Measurements from ENCODE around the gene THAP12. TPM values are rescaled to one million over a fixed set of nuclear protein-coding genes. Genes with fewer than 3 reads are reported as not detected.

Gene THAP12
- total RNA-seq, 1 donor from 2014 or later: 52.8 TPM

GRCh38 chr11:76313271-76313670 is 67.7 kb downstream of the THAP12 start:
- Mint-ChIP-seq H3K27me3 (peaks cover 12% of the 10 kb centered on the region), H3K4me3 (no peak overlapping the region), H3K27ac (no peak overlapping the region), H3K36me3 (no peaks in the 10 kb centered on the region), H3K9me3 (no peaks in the 10 kb centered on the region), H3K4me1 (ENCODE audit: unreplicated experiment) (peaks cover 26% of the 10 kb centered on the region)
- no peak for DNase-seq (ENCODE audit: extremely low spot score, unreplicated experiment)
- TF ChIP-seq, protein P1, sequence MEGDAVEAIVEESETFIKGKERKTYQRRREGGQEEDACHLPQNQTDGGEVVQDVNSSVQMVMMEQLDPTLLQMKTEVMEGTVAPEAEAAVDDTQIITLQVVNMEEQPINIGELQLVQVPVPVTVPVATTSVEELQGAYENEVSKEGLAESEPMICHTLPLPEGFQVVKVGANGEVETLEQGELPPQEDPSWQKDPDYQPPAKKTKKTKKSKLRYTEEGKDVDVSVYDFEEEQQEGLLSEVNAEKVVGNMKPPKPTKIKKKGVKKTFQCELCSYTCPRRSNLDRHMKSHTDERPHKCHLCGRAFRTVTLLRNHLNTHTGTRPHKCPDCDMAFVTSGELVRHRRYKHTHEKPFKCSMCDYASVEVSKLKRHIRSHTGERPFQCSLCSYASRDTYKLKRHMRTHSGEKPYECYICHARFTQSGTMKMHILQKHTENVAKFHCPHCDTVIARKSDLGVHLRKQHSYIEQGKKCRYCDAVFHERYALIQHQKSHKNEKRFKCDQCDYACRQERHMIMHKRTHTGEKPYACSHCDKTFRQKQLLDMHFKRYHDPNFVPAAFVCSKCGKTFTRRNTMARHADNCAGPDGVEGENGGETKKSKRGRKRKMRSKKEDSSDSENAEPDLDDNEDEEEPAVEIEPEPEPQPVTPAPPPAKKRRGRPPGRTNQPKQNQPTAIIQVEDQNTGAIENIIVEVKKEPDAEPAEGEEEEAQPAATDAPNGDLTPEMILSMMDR (conservative IDR thresholded peaks at IDR 0.05): no peak

GRCh38 chr11:76310832-76311595 is 69.9 kb downstream of the THAP12 start:
- Mint-ChIP-seq H3K4me1 (ENCODE audit: unreplicated experiment) (peaks cover 31% of the 10 kb centered on the region), H3K27ac (no peak overlapping the region), H3K27me3 (peaks cover 12% of the 10 kb centered on the region), H3K9me3 (no peaks in the 10 kb centered on the region), H3K36me3 (no peaks in the 10 kb centered on the region), H3K4me3 (no peak overlapping the region)
- no peak for DNase-seq (ENCODE audit: extremely low spot score, unreplicated experiment)
- TF ChIP-seq, protein P1 (conservative IDR thresholded peaks at IDR 0.05): no peak

DNA sequence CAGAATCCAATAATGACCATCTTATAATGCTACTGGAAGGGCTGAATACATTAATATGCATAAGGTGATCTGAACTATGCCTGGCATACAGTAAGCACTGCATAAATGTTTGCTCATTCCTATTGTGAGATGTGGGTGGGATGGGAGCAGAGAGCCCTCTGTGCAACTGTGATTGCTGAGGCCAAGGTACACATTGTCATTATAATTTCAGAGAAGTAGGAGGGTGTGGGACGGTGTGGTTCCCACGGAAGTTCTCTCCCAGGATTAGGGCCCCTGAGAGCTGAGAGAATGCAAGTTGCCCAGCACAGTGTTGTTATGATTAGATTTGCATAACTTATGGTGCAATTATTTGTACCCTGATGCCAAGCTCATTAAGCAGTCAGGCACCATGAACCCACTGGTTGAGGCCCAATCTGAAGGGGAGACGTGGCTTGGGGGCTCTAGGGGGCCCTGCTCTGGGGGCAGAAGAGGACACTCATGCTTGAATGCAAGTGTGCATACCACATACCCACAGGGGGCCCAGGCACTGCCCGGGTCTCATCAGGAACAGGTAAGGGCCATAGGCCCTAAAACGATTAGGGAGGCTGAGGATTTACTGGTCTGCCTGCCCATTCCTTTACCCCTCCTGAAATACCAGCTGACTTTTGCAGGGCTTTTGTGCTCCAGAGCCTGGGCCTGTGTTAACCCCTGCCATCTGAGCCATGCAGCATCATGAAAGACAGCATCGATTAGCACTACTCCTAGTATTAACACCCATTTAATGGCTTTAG is 72.8 kb downstream of the THAP12 start:
- no peak overlapping the region for H3K27ac Mint-ChIP-seq
- no peaks in the 10 kb centered on the region for H3K36me3 Mint-ChIP-seq
- H3K9me3 Mint-ChIP-seq: no peaks in the 10 kb centered on the region
- H3K4me1 Mint-ChIP-seq (ENCODE audit: unreplicated experiment): peaks cover 17% of the 10 kb centered on the region
- no peak overlapping the region for H3K4me3 Mint-ChIP-seq
- DNase-seq (ENCODE audit: extremely low spot score, unreplicated experiment): no peak
- TF ChIP-seq, protein P1 (conservative IDR thresholded peaks at IDR 0.05): no peak
- H3K27me3 Mint-ChIP-seq: peaks cover 5% of the 10 kb centered on the region

GRCh38 chr11:76307396-76307795 is 73.5 kb downstream of the THAP12 start:
- TF ChIP-seq, protein P1 (conservative IDR thresholded peaks at IDR 0.05): no peak
- no peaks in the 10 kb centered on the region for H3K9me3 Mint-ChIP-seq

GRCh38 chr11:76303399-76303798 is 77.5 kb downstream of the THAP12 start:
- peaks cover 12% of the 10 kb centered on the region for H3K4me1 Mint-ChIP-seq (ENCODE audit: unreplicated experiment)
- peaks cover 8% of the 10 kb centered on the region for H3K27me3 Mint-ChIP-seq
- H3K4me3 Mint-ChIP-seq: no peak overlapping the region
- DNase-seq (ENCODE audit: extremely low spot score, unreplicated experiment): no peak
- TF ChIP-seq, protein P1 (conservative IDR thresholded peaks at IDR 0.05): no peak
- H3K36me3 Mint-ChIP-seq: no peaks in the 10 kb centered on the region
- H3K9me3 Mint-ChIP-seq: no peaks in the 10 kb centered on the region
- H3K27ac Mint-ChIP-seq: no peak overlapping the region

More at GRCh38 chr11:76307396-76307795, 73.5 kb downstream of the THAP12 start:
- peaks cover 12% of the 10 kb centered on the region for H3K4me1 Mint-ChIP-seq (ENCODE audit: unreplicated experiment)
- no peak for DNase-seq (ENCODE audit: extremely low spot score, unreplicated experiment)
- H3K4me3 Mint-ChIP-seq: no peak overlapping the region
- no peaks in the 10 kb centered on the region for H3K27me3 Mint-ChIP-seq
- H3K36me3 Mint-ChIP-seq: no peaks in the 10 kb centered on the region
- no peak overlapping the region for H3K27ac Mint-ChIP-seq

Measured in type B pancreatic cell (in vitro differentiated cells).